SK-N-MC (cell line): ENCODE measurements around the gene PLXNA4.

ENCODE experiments used
- EZH2 ChIP-seq: fragments of 200-600 bp; sonication (generic); IDR thresholded peaks from one replicate; pipeline ENCODE4 v1.6.1; 2017; ENCODE audit warnings: antibody characterized with exemption
- FOXP2 ChIP-seq: optimal IDR thresholded peaks from 2 replicates; pipeline ENCODE3; 2011; ENCODE audit warnings: mild to moderate bottlenecking, moderate library complexity; ENCODE audit not compliant: insufficient read depth; ENCODE audit errors: extremely low read length, control extremely low read depth
- POLR2AphosphoS5 ChIP-seq: IDR thresholded peaks from 2 replicates; pipeline ENCODE4 v1.6.1; 2012; ENCODE audit warnings: mild to moderate bottlenecking, low read depth, low read length, borderline replicate concordance

GRCh38 chr7:132161533-132161915, 414.7 kb downstream of the PLXNA4 start:
- TF ChIP-seq EZH2 = no peak
- no peak for TF ChIP-seq POLR2AphosphoS5
- TF ChIP-seq FOXP2 = no peak
